ENCODE measurements around the gene VRK2. TPM values are rescaled to one million over a fixed set of nuclear protein-coding genes. Genes with fewer than 3 reads are reported as not detected.

VRK2 gene
- total and polyA plus RNA-seq, 2 experiments from 2014 or later = 11.8 to 18.1 TPM

- Histone ChIP-seq H3K27me3 (no peaks in the 10 kb centered on the region), H3K27ac (no peak overlapping the region), H3K4me3 (no peak overlapping the region), H3K9me3 (ENCODE audit: low read depth) (no peaks in the 10 kb centered on the region), H3K36me3 (peaks cover 13% of the 10 kb centered on the region), H3K4me1 (ENCODE audit: low read depth) (no peaks in the 10 kb centered on the region)
- no peak for DNase-seq (ENCODE audit: low read depth in 1 of 2, low spot score in 1 of 2)
- no peak for TF ChIP-seq CTCF (IDR thresholded peaks at IDR 0.05; ENCODE audit: low read depth, low read length)
Observed at GRCh38 chr2:58206785-58207184, 160.2 kb downstream of the VRK2 start.

GRCh38 chr2:58207189-58207588 lies 160.6 kb downstream of the VRK2 start:
- no peak for DNase-seq (ENCODE audit: low read depth in 1 of 2, low spot score in 1 of 2)

More at GRCh38 chr2:58207189-58207588, 160.6 kb downstream of the VRK2 start:
- Histone ChIP-seq H3K27me3 (no peaks in the 10 kb centered on the region), H3K27ac (no peak overlapping the region), H3K4me1 (ENCODE audit: low read depth) (no peaks in the 10 kb centered on the region), H3K9me3 (ENCODE audit: low read depth) (no peaks in the 10 kb centered on the region), H3K36me3 (peaks cover 13% of the 10 kb centered on the region), H3K4me3 (no peak overlapping the region)
- TF ChIP-seq CTCF (IDR thresholded peaks at IDR 0.05; ENCODE audit: low read depth, low read length) = no peak

Other genes starting within 250 kb of the VRK2 start
- 31.7 and 33.3 TPM in 2 replicates for gene FANCL, start 194.5 kb downstream of the VRK2 start, total RNA-seq
- 51.3 and 53.3 TPM in 2 replicates for gene FANCL, start 194.5 kb downstream of the VRK2 start, polyA plus RNA-seq